HCT116 (cell line): Measurements from ENCODE around the gene EMILIN1.

Experiments used
- CEBPB ChIP-seq: IDR thresholded peaks from 2 replicates; pipeline ENCODE4 v1.6.1; 2012; ENCODE audit warnings: low read depth
- EZH2 ChIP-seq: fragments of 200-600 bp; sonication (generic); IDR thresholded peaks from 2 replicates; pipeline ENCODE4 v1.6.1; 2017; ENCODE audit warnings: antibody characterized with exemption, mixed run types
- POLR2A ChIP-seq: IDR thresholded peaks from 2 replicates; pipeline ENCODE4 v1.7.0; 2011; ENCODE audit warnings: borderline replicate concordance; ENCODE audit not compliant: insufficient read depth, insufficient read length; ENCODE audit errors: extremely low read depth
- TF ChIP-seq, protein P1 (sequence below): IDR thresholded peaks from 2 replicates; pipeline ENCODE4 v1.6.1; 2012; ENCODE audit warnings: low read depth
- TF ChIP-seq, protein P2 (sequence below), 3 experiments: fragments of 200-600 bp in 1 of 3; sonication (generic) in 1 of 3; IDR thresholded peaks in 2 of 3; conservative IDR thresholded peaks in 1 of 3; 2 replicates each; pipeline ENCODE4 v1.5.1; 2012 to 2017; ENCODE audit warnings: low read depth in 2 of 3, low read length in 2 of 3, antibody characterized with exemption in 1 of 3, borderline replicate concordance in 1 of 3, control low read depth in 1 of 3, mild to moderate bottlenecking in 1 of 3, mixed read lengths in 1 of 3, mixed run types in 1 of 3, moderate library complexity in 1 of 3; ENCODE audit not compliant: insufficient read depth in 1 of 3

DNA sequence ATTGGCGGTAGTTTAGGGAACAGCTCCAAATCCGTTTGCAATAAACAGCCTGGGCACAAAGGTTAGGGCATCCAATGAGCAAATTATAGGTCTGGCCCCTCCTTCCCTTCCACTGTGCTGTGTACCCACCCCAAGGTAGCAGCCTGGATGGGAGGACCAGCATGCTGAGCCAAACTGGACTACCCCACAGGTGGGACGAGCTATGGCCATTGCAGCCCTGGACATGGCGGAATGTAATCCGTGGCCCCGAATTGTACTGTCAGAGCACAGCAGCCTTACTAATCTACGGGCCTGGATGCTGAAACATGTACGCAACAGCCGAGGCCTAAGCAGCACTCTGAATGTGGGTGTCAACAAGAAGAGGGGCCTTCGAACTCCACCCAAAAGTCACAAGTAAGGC is 20.2 kb upstream of the EMILIN1 start:
- TF ChIP-seq, protein P1, sequence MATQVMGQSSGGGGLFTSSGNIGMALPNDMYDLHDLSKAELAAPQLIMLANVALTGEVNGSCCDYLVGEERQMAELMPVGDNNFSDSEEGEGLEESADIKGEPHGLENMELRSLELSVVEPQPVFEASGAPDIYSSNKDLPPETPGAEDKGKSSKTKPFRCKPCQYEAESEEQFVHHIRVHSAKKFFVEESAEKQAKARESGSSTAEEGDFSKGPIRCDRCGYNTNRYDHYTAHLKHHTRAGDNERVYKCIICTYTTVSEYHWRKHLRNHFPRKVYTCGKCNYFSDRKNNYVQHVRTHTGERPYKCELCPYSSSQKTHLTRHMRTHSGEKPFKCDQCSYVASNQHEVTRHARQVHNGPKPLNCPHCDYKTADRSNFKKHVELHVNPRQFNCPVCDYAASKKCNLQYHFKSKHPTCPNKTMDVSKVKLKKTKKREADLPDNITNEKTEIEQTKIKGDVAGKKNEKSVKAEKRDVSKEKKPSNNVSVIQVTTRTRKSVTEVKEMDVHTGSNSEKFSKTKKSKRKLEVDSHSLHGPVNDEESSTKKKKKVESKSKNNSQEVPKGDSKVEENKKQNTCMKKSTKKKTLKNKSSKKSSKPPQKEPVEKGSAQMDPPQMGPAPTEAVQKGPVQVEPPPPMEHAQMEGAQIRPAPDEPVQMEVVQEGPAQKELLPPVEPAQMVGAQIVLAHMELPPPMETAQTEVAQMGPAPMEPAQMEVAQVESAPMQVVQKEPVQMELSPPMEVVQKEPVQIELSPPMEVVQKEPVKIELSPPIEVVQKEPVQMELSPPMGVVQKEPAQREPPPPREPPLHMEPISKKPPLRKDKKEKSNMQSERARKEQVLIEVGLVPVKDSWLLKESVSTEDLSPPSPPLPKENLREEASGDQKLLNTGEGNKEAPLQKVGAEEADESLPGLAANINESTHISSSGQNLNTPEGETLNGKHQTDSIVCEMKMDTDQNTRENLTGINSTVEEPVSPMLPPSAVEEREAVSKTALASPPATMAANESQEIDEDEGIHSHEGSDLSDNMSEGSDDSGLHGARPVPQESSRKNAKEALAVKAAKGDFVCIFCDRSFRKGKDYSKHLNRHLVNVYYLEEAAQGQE: no peak
- TF ChIP-seq, protein P2, sequence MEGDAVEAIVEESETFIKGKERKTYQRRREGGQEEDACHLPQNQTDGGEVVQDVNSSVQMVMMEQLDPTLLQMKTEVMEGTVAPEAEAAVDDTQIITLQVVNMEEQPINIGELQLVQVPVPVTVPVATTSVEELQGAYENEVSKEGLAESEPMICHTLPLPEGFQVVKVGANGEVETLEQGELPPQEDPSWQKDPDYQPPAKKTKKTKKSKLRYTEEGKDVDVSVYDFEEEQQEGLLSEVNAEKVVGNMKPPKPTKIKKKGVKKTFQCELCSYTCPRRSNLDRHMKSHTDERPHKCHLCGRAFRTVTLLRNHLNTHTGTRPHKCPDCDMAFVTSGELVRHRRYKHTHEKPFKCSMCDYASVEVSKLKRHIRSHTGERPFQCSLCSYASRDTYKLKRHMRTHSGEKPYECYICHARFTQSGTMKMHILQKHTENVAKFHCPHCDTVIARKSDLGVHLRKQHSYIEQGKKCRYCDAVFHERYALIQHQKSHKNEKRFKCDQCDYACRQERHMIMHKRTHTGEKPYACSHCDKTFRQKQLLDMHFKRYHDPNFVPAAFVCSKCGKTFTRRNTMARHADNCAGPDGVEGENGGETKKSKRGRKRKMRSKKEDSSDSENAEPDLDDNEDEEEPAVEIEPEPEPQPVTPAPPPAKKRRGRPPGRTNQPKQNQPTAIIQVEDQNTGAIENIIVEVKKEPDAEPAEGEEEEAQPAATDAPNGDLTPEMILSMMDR (IDR thresholded peaks at IDR 0.05 in 2 of 3, conservative IDR thresholded peaks at IDR 0.05 in 1 of 3; ENCODE audit: borderline replicate concordance in 1 of 3, insufficient read depth in 1 of 3, low read depth in 2 of 3, low read length in 2 of 3): no peak
- TF ChIP-seq EZH2 (no peak), POLR2A (no peak), CEBPB (no peak)
